ENCODE measurements around the gene MUC12. TPM values are rescaled to one million over a fixed set of nuclear protein-coding genes. Genes with fewer than 3 reads are reported as not detected.
"Not testable (repeated sequence)": the region's sequence is repeated elsewhere in the genome, so short reads cannot be mapped to it uniquely, and the experiment has no call there.

Gene MUC12
- total RNA-seq, 1 experiment from 2014 or later = 2.8 TPM

DNA sequence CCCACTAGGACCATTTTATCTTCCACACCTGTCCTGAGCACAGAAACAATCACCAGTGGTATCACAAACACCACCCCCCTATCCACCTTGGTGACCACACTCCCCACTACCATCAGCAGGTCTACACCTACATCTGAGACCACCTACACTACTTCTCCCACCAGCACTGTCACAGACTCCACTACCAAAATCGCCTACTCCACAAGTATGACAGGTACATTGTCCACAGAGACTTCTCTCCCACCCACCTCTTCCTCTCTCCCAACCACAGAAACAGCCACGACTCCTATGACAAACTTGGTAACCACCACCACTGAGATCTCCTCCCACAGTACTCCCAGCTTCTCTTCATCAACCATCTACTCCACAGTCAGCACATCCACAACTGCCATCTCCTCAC lies 16.7 kb upstream of the MUC12 start:
- DNase-seq (ENCODE audit: low read depth) = no peak

DNA sequence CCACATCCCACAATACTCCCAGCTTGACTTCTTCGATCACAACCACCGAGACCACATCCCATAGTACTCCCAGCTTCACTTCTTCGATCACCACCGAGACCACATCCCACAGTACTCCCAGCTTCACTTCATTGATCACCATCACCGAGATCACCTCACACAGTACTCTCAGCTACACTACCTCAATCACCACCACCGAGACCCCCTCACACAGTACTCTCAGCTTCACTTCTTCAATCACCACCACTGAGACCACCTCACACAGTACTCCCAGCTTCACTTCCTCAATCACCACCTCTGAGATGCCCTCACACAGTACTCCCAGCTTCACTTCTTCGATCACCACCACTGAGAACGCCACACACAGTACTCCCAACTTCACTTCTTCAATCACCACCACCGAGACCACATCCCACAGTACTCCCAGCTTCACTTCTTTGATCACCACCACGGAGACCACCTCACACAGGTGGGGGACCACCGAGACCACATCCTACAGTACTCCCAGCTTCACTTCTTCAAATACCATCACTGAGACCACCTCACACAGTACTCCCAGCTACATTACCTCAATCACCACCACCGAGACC lies 11.4 kb upstream of the MUC12 start:
- peak; percentile 17 for DNase-seq (ENCODE audit: low read depth)

DNA sequence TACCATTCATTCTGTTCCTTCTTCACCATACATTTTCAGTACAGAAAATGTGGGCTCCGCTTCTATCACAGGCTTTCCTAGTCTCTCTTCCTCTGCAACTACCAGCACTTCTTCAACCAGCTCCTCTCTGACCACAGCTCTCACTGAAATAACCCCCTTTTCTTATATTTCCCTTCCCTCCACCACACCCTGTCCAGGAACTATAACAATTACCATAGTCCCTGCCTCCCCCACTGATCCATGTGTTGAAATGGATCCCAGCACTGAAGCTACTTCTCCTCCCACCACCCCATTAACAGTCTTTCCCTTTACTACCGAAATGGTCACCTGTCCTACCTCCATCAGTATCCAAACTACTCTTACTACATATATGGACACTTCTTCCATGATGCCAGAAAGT lies 9.5 kb upstream of the MUC12 start:
- no peak for DNase-seq (ENCODE audit: low read depth)

DNA sequence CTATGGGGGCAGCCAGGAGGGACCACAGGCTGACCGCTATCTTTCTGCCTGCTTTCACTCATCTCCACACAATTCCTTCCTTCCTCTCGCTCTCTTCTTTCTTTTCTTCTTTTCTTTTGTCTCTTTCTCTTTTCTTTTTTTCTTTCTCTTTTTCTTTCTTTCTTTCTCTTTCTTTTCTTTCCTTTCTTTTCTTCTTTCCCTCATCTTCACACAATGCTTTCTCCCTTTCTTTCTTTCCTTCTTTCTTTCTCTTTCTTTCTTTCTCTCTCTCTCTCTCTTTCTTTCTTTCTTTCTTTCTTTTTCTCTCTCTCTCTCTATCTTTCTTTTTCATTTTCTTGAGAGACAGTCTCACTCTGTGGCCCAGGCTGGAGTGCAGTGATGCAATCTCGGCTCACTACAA lies 6.8 kb upstream of the MUC12 start:
- no peak for DNase-seq (ENCODE audit: low read depth)

DNA sequence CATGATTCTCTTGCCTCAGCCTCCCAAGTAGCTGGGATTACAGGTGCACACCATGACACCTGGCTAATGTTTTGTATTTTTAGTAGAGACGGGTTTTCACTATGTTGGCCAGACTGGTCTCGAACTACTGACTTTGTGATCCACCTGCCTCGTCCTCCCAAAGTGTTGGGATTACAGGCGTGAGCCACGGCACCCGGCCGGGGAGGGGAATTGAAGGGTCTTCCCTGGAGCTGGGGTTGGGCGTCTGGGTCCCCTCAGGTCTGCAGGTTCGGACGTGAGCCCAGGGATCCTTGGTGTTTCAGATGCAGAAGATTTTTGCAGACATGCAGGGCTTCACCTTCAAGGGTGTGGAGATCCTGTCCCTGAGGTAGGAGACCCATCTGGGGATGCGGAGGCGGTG lies 6.0 kb upstream of the MUC12 start:
- no peak for DNase-seq (ENCODE audit: low read depth)

DNA sequence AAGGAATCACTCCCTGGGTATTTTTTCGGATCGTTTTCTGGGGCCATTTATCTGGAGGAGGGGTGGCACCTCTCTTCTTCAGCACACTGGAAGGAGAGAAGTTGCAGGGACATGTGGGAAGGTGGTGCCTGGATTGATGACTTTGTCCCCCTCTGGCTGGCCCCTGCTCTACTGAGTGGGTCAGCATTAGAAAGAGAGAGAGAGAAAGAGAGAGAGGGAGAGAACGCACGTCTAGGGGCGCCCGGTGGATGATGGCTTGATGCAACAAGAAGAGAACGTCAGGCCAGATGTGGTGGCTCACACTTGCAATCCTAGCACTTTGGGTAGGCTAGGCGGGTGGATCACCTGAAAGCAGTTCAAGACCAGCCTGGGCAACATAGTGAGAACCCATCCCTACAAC lies 5.5 kb upstream of the MUC12 start:
- DNase-seq (ENCODE audit: low read depth) = no peak

DNA sequence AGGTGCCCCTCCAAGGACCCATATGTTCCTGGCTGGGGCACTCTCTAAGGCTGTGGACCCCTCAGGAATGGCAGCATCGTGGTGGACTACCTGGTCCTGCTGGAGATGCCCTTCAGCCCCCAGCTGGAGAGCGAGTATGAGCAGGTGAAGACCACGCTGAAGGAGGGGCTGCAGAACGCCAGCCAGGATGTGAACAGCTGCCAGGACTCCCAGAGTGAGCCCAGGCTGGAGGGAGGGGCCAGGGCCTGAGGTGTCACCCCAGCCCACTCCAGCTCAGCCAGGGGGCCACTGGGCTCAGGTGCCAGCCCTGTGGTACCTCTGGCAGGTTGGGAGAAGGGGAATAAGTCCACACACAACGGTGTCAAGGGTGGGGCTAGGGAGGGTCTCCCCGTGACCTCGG lies 4.7 kb upstream of the MUC12 start:
- DNase-seq (ENCODE audit: low read depth) = no peak

DNA sequence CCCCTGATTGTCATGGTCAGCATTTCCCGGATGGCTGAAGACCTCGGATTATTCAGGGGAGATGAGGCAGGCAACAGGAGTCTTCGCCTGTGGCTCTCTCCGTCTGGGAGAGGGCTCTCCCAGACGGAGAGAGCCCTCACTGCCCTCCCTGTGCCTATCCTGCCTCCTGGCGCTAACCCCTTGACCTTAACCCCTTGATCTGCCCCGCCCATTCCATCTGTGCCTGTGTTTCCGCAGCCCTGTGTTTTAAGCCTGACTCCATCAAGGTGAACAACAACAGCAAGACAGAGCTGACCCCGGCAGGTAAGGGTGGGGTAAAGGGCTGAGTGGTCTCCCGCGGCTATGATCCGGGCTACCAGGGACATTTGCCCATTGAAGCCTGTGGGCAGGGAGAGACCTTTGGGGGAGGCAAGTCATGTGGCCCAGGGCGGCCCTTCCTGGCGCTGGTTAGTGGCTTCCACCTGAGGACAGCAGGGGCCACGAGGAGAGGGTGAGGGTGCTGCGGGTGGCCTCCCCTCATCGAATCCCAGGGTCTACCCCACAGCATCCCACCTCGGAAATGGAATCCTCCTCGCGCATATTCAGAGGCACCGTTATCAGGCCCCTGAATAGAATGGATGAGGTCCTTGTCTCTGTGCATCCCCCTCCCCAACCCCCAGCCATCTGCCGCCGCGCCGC lies 4.2 kb upstream of the MUC12 start:
- DNase-seq (ENCODE audit: low read depth) = no peak

DNA sequence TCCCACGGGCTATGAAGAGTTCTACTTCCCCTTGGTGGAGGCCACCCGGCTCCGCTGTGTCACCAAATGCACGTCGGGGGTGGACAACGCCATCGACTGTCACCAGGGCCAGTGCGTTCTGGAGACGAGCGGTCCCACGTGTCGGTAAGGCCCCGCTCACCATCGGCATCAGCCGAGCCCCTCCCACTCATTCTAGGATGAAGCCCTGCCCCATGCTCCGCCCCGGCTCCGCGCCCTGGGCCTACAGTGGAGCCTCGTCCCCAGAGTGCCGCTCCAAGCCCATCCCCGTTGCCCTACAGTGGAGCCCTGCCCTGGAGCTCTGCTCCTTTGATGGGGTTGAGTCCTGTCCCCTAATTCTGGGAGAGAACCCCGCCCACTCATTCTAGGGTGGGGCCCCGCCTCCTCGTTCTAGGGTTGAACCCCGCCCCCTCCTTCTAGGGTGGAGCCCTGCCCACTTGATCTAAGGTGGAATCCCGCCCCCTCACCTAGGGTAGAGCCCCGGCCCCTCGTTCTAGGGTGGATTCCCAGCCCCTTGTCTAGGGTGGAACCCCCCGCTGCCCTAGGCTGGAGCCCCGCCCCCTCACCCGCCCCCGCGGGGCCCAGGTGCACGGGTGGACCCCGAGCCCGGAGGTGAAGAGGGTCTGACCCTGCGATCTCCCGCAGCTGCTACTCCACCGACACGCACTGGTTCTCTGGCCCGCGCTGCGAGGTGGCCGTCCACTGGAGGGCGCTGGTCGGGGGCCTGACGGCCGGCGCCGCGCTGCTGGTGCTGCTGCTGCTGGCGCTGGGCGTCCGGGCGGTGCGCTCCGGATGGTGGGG lies 3.4 kb upstream of the MUC12 start:
- DNase-seq (ENCODE audit: low read depth) = no peak

DNA sequence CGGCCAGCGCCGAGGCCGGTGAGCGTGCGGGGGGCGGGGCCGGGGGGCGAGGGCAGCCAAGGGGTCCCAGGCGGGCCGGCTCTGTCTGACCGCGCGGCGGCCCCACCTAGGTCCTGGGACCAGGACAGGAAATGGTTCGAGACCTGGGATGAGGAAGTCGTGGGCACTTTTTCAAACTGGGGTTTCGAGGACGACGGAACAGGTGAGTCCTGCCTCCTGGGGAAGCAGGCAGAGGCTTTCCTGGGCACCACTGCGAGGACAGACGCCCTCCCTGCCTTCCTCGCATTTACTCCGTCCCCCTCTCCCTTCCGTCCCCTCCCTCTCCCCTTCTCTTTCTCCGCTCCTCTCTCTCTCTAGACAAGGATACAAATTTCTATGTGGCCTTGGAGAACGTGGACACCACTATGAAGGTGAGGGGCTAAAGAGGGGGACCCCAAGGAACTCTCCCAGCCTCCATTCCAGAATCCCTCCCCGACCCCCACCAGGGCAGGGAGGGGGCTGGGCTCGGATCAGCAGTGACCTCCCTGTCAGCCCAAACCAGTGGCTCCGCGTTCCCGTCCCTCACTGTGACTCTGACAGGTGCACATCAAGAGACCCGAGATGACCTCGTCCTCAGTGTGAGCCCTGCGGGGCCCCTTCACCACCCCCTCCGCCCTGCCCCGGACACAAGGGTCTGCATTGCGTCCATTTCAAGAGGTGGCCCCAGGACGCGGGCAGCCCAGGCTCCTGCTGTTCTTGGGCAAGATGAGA lies 2.6 kb upstream of the MUC12 start:
- DNase-seq (ENCODE audit: low read depth) = no peak

DNA sequence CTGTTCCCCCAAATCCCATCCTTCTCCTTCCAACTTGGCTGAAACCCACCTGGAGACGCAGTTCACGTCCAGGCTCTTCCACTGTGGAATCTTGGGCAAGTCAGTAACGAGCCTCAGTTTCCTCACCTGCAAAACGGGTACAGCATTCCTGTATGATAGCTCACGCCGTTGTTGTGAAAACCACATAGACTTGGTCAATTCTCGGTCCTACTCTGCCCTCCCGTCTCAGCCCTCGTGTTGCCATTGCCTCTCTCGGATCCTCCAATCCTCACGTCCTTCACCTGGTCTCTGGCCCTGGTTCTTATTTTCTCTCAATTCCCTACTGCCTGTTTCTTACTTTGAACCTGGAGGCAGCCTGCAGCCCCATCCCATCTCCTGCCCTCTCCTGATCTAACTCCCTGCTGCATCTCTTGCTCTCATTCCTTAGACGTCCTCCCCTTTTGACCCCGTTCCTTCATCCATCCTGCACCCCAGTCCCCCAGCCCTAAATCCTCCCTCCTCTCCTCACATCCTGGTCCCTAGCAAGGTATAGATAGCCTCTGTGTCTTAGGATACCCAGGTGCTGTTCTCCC lies 2.0 kb upstream of the MUC12 start:
- no peak for DNase-seq (ENCODE audit: low read depth)

DNA sequence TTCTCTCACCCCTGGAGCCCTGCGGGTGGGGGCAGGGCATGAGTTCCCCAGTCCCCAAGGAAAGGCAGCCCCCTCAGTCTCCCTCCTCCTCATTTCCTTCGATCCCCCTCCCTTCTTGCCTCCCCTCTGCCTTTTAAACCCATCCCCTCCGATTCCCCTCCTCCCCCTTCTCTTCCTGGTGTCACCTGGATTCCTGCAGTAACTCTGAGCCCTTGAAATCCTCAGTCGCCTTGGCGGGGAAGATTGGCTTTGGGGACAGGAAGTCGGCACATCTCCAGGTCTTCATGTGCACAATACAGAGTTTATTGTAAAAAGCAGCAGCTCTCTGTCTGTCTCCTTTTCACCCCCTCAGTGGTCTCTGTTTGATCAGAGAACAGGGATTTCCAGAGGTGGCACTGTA lies 1.3 kb upstream of the MUC12 start:
- no peak for DNase-seq (ENCODE audit: low read depth)

DNA sequence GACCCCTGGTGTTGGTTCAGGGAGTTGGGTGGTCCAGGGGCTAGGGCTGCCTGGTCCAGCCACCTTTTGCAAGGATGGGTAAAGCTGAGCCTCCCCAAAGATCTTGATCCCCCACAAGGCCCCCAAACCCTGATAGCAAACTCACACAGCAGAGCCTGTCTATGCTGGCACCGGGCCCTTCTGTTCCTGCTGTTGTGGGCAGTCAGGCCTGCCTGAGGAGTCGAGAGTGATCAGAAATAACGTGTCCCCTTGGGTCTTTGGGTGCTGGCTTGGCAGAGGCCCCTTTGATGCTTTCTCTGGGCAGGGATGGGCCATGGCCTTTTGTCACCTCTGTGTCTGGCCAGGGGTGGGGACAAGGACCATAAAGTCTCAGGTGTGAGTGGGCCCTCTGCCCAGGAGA lies 715 bp upstream of the MUC12 start:
- no peak for DNase-seq (ENCODE audit: low read depth)

DNA sequence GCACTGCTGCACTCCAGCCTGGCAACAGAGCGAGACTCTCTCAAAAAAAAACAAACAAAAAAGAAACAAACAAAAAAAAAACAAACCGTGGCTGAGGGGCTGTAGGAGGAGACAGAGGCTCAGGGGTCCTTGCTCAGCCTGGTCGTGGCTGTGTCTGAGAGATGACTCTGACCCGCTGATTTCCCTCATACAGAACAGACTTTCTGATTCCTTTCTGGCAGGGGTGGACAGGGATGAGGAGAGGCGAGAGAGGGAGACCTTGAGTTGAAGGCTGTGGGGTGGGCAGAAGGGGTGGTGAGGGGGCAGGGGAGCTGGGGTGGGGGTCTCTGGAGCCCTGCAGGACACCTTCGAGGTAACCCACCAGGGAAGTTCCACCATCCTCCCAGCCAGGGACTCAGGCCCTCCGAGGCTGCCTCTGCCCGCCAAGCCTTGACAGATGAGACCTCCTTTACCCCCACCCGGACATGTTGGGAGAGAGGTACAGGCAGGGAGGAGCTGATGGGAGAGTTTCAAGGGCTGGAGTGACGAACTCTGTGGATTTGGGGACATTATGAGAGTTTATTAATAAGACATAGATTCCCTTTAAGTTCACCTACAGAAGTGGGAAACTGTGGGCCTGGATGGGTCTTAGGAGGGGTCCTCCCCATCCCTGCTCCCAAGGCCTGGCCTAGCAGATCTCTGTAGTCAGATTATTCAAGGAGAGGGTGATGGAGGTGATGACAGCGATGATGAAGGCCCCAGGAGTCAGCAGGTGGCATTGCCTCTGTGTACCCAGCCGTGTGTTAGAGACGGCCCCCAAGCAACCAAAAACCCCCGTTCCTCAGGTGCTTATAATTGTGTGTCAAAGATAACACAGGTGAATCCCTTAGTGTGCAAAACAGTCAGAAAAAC lies 2.0 kb downstream of the MUC12 start:
- no peak for DNase-seq (ENCODE audit: low read depth)

DNA sequence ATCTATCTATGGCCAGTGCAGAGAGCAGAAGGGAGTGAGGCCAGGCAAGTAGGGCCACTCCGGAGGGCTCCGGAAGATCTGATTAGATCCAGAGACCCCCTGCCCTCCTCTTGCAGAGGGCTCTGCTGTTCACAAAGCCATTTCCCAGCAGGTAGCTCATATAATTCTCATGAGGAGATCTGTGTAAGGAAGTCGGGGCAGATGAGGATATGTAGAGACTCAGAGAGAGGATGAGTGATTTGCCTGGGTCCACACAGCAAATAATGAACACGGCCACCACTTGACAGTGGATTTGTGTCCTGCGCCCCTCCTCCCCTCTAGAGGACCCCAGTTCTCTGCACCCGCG lies 2.6 kb downstream of the MUC12 start:
- no peak for DNase-seq (ENCODE audit: low read depth)

DNA sequence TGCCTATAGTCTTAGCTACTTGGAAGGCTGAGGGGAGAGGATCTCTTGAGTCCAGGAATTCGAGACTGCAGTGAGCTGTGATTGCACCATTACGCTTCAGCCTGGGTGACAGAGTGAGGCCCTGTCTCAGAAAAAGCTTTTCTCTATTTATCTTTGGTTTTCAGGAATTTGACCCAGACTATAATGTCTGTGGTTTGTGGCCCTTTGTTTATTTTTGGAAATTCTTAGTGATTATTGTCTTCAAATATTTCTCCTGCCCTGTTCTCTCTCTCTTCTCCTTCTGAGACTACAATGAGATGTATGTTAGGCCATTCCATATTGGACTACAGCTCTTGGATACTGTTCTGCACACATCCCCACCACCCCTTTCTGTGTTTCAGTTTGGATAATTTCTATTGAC lies 4.7 kb downstream of the MUC12 start:
- peak; percentile 29 for DNase-seq (ENCODE audit: low read depth)

DNA sequence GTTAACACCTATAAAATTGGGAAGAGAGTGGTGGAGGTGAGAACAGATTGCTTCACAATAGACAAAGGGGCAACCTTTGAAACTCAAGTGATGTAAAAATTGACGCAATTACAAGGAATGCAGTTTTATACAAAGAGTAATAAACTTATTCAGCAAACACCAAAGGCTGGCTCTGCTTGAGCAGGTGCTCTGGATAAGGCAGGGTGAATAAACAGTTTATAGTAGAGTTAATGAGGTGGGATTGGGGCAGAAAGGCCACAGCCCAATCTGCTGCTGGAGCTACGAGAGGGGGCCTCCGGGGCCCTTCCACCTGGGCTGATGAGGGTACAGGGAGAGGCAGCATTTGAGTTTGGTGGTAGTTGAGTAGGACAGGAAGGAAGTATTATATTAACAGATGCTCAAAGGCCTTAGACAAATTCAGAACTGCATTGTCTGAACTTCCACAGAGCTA lies 6.0 kb downstream of the MUC12 start:
- no peak for DNase-seq (ENCODE audit: low read depth)

DNA sequence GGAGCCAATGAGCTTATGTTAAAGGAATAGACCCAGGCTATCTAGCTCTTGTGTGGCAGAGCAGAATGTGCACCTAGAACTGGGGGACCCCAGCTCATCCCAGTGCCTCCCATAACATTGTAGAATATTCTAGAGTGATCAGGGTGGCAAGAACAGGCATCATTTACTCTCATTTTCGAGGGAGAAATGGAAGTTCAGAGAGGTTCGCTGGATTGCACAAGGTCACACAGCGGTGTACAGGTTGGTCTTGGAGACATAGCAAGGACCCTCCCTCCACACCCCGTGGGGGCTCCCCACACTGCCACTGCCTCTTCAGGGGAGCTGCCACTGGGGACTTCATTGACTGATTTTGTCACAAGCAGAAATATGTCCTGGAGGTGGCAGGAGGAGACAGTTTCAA lies 8.9 kb downstream of the MUC12 start:
- DNase-seq (ENCODE audit: low read depth) = no peak

DNA sequence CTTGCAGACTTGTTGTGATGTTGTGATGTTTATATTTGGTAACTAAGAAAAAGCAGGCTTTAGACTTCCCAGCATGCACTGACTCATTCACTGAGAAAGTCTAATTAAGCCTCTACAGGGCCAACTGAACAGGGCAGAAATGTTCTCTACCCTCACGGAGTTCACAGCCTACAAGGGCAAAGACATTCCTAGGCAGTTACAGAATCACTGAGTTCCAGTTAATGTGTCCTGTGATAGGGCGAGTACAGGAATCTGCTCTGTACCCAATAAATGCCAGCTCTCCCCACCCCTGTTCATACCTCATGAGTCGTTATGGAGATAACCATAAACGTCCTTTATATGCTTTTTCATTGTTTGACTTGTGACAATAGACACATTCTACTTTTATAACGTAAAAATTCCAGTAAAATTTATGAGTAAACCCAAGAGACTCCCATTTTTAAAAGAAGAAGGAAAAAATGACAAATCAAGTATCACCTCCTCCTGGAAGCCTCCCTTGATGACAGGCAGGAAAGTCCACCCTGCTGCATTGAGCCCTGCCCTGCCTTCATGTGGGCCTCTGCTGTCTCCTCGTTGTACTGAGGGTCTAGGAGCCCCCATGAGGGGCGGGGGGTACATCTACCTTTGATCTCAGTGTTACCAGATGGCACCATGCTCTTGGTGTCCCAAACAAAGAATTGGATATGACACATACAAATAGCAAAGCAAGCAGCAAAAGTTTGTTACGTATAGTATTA lies 14.3 kb downstream of the MUC12 start:
- DNase-seq (ENCODE audit: low read depth) = peak; percentile 83

DNA sequence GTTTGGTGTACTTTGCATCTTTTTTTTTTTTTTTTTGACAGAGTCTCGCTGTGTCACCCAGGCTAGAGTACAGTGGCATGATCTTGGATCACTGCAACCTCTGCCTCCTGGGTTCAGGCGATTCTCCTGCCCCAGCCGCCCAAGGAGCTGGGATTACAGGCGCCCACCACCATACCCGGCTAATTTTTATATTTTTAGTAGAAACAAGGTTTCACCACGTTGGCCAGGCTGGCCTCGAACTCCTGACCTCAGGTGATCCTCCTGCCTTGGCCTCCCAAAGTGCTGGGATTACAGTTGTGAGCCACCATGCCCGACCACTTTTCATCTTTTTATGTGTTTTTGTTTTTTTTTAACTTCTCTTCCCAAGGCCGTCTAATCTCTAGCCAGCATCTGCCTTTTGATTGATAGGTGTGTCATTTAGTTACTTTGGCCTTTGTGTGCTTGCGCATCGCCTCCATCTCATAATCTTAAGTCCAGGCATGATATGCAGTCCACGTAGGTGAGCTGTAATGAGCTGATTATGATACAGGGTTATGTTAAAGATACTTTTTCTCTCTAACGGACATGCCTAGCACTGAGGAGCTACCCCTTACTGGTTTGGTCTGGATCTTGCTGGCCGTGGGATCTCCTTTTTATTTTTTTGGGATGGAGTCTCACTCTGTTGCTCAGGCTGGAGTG lies 15.0 kb downstream of the MUC12 start:
- not testable (repeated sequence) for DNase-seq (ENCODE audit: low read depth)

Measured in LHCN-M2 (cell line).